CD4-positive, alpha-beta T cell (primary cell): ENCODE measurements around the gene CTSD. TPM values are rescaled to one million over a fixed set of nuclear protein-coding genes. Genes with fewer than 3 reads are reported as not detected.

ENCODE experiments used
- ATAC-seq: fragments of 200-7000 bp; cut with Tn5 transposase; one replicate; pipeline ENCODE4 v1.10.0; 2022; ENCODE audit warnings: mild to moderate bottlenecking; ENCODE audit not compliant: poor library complexity
- CTCF ChIA-PET: fragments of 350-600 bp; sonication (Branson Sonifier 250); formaldehyde crosslinking; loops from one replicate; lab custom pipeline; 2021; ENCODE audit warnings: antibody characterized with exemption, inconsistent platforms; lab: Charles Lee
- POLR2A ChIA-PET: fragments of 350-600 bp; sonication (Branson Sonifier 250); formaldehyde crosslinking; loops from one replicate; lab custom pipeline; 2021; ENCODE audit warnings: antibody characterized with exemption, inconsistent platforms; lab: Charles Lee
- DNase-seq, 14 experiments: peaks; one replicate each; pipeline ENCODE4 v3.0.0-alpha.2; 2013 to 2020; ENCODE audit warnings: mixed read lengths in 2 of 14
- H3K27ac ChIP-seq, 2 donors: one replicate each; pipeline versions ENCODE4 v1.5.1 to v1.7.0; 2013; ENCODE audit warnings: low read length in 2 of 2, low read depth in 1 of 2, mild to moderate bottlenecking in 1 of 2
- H3K27me3 ChIP-seq, 2 experiments: 1 replicate in 1 of 2; 2 replicates in 1 of 2; pipeline versions ENCODE4 v1.6.1 to v1.7.0; 2013; ENCODE audit warnings: low read length in 2 of 2, control low read depth in 1 of 2, mild to moderate bottlenecking in 1 of 2, moderate library complexity in 1 of 2; ENCODE audit not compliant: insufficient read depth in 2 of 2, control insufficient read depth in 1 of 2
- H3K36me3 ChIP-seq: one replicate; pipeline ENCODE4 v1.6.1; 2013; ENCODE audit warnings: low read length, control low read depth; ENCODE audit not compliant: insufficient read depth
- H3K4me1 ChIP-seq: one replicate; pipeline ENCODE4 v1.6.1; 2013; ENCODE audit warnings: low read length, control low read depth; ENCODE audit not compliant: insufficient read depth
- H3K4me3 ChIP-seq: one replicate; pipeline ENCODE4 v1.5.1; 2013; ENCODE audit warnings: mild to moderate bottlenecking, low read length, moderate library complexity
- H3K9me3 ChIP-seq, 2 experiments: 1 replicate in 1 of 2; 2 replicates in 1 of 2; pipeline versions ENCODE4 v1.6.1 to v1.7.0; 2013; ENCODE audit warnings: low read length in 2 of 2, mild to moderate bottlenecking in 2 of 2, control low read depth in 1 of 2, moderate library complexity in 1 of 2; ENCODE audit not compliant: control insufficient read depth in 1 of 2, insufficient read depth in 1 of 2
- H3K27ac Mint-ChIP-seq: one replicate; pipeline ENCODE4 v1.8.0; 2020; ENCODE audit warnings: mixed read lengths
- H3K27me3 Mint-ChIP-seq: one replicate; pipeline ENCODE4 v1.8.0; 2021; ENCODE audit warnings: mixed read lengths
- H3K36me3 Mint-ChIP-seq: one replicate; pipeline ENCODE4 v1.8.0; 2021; ENCODE audit warnings: low read depth, mixed read lengths
- H3K4me1 Mint-ChIP-seq: one replicate; pipeline ENCODE4 v1.8.0; 2021; ENCODE audit warnings: low read depth, mixed read lengths
- H3K4me3 Mint-ChIP-seq: one replicate; pipeline ENCODE4 v1.8.0; 2020; ENCODE audit warnings: mild to moderate bottlenecking, mixed read lengths
- H3K9me3 Mint-ChIP-seq: one replicate; pipeline ENCODE4 v1.8.0; 2020; ENCODE audit warnings: mixed read lengths
- intact Hi-C, 2 experiments: fragments of 100-400 bp; cut with DNase I in 1 of 2; cut with micrococcal nuclease in 1 of 2; formaldehyde crosslinking; loops; one replicate each; pipeline versions ENCODE4 v1.15.1 to v1.9.0; 2023 to 2025; cut with DNase I, micrococcal nuclease
- total RNA-seq, 174 experiments: library from RNA in 2 of 174; stranded (reverse) in 2 of 174; gene quantifications; one replicate each; pipeline ENCODE4 v1.2.3 and lab custom pipeline; 2021 to 2026
- TF ChIP-seq, protein P1 (sequence below): fragments of 200-600 bp; IDR thresholded peaks from one replicate; pipeline ENCODE4 v1.8.0; 2022; ENCODE audit warnings: antibody characterized with exemption, mild to moderate bottlenecking

The CTSD gene
- total RNA-seq, 2 experiments from 2014 or later = 63.3 to 71.3 TPM

DNA sequence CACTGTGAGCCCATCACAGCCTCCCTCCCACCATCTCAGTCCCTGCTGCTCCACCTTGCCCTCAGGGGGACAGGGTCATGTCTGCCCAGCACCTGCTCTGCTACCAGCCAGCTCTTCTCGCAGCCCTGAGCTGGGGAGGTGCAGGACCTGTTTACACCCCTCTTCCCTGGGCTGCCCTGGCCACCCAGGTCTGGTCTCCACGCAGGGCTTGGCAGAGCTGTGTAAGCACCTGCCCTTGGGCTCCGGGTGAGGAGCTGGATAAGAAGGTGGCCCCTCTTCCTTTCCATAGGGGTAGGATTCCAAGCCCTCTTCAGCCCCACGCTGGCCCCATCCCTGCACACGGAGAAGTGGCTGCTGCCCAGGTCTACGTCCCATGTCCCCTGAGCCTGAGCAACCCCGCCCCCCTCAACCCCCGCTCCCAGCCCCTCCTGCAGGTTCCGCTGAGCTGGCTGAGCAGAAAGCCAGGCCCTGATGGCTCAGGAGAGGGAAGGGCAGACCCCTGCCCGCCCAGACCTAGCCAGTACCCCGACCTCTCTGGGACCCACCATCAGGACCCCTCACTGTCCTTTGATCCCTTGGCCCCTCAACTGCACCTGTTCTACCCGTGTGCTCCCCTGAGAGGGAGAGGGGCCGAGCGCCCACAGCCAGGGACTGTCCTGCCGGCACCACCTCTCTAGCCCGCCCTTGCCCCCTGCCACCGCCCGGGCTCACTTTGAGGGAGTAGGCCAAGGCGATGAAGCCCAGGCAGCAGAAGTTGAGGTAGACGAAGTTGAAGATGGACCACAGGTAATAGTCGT is 16.6 kb downstream of the CTSD start:
- Histone ChIP-seq H3K27me3 (peaks cover 13 to 19% of the 10 kb centered on the region in 2 experiments), H3K4me1 (peaks cover 28% of the 10 kb centered on the region), H3K27ac (no peak overlapping the region), H3K4me3 (no peak overlapping the region), H3K36me3 (peaks cover 3% of the 10 kb centered on the region), H3K9me3 (peaks cover 0 to 15% of the 10 kb centered on the region in 2 experiments)
- no peak overlapping the region for H3K27ac Mint-ChIP-seq
- no peak overlapping the region for H3K4me3 Mint-ChIP-seq
- TF ChIP-seq, protein P1, sequence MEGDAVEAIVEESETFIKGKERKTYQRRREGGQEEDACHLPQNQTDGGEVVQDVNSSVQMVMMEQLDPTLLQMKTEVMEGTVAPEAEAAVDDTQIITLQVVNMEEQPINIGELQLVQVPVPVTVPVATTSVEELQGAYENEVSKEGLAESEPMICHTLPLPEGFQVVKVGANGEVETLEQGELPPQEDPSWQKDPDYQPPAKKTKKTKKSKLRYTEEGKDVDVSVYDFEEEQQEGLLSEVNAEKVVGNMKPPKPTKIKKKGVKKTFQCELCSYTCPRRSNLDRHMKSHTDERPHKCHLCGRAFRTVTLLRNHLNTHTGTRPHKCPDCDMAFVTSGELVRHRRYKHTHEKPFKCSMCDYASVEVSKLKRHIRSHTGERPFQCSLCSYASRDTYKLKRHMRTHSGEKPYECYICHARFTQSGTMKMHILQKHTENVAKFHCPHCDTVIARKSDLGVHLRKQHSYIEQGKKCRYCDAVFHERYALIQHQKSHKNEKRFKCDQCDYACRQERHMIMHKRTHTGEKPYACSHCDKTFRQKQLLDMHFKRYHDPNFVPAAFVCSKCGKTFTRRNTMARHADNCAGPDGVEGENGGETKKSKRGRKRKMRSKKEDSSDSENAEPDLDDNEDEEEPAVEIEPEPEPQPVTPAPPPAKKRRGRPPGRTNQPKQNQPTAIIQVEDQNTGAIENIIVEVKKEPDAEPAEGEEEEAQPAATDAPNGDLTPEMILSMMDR = no peak
- no peak for ATAC-seq
- no peaks in the 10 kb centered on the region for H3K9me3 Mint-ChIP-seq
- POLR2A ChIA-PET = interaction anchor here (1.2 kb wide), 1 partner anchor 10 kb away, joined by 3 read pairs; no protein-coding TSS in a partner anchor
- peaks cover 20% of the 10 kb centered on the region for H3K4me1 Mint-ChIP-seq
- CTCF ChIA-PET = no interaction called here
- peaks cover 4% of the 10 kb centered on the region for H3K36me3 Mint-ChIP-seq
- no peak for DNase-seq
- peaks cover 14% of the 10 kb centered on the region for H3K27me3 Mint-ChIP-seq
- intact Hi-C loops = loop anchor here in 1 of 2 experiments (10.0 kb wide), 1 partner anchor 1532 kb away; no protein-coding TSS in a partner anchor

DNA sequence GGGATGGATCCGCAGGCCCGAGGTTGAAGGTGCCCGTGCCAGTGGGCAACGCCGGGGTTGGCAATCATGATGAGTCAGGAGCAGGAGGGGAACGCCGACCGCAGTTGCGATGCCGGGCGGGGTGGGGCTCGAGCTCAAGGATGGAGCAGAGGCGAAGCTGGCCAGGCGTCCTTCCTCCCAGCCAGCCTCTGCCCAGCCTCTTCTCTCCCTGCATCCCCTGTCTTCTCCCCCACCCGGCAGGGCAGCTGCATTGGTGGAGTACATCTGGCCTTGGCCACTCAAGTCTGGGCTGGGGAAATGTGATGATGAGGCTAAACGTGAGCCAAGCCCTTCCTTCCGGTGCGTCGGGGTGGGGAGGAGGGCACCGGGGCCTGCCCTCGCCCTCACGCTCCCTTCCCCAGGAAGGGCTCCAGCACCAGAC is 17.2 kb downstream of the CTSD start:
- ATAC-seq (no peak), DNase-seq (peak in 1 of 14 experiments; percentile 51)
- CTCF ChIA-PET = no interaction called here
- Mint-ChIP-seq H3K4me1 (peaks cover 20% of the 10 kb centered on the region), H3K4me3 (no peak overlapping the region), H3K27ac (no peak overlapping the region), H3K36me3 (no peaks in the 10 kb centered on the region), H3K9me3 (no peaks in the 10 kb centered on the region), H3K27me3 (peaks cover 14% of the 10 kb centered on the region)
- H3K4me1 ChIP-seq = peaks cover 23% of the 10 kb centered on the region
- TF ChIP-seq, protein P1 = no peak
- POLR2A ChIA-PET = interaction anchor here (1.2 kb wide), 1 partner anchor 11 kb away, joined by 3 read pairs; no protein-coding TSS in a partner anchor
- H3K9me3 ChIP-seq = peaks cover 0 to 15% of the 10 kb centered on the region in 2 experiments
- intact Hi-C loops = loop anchor here in 1 of 2 experiments (10.0 kb wide), 1 partner anchor 1532 kb away; no protein-coding TSS in a partner anchor
- H3K36me3 ChIP-seq = no peaks in the 10 kb centered on the region
- H3K27me3 ChIP-seq = peaks cover 13 to 19% of the 10 kb centered on the region in 2 experiments
- no peak overlapping the region for H3K27ac ChIP-seq
- H3K4me3 ChIP-seq = no peak overlapping the region

DNA sequence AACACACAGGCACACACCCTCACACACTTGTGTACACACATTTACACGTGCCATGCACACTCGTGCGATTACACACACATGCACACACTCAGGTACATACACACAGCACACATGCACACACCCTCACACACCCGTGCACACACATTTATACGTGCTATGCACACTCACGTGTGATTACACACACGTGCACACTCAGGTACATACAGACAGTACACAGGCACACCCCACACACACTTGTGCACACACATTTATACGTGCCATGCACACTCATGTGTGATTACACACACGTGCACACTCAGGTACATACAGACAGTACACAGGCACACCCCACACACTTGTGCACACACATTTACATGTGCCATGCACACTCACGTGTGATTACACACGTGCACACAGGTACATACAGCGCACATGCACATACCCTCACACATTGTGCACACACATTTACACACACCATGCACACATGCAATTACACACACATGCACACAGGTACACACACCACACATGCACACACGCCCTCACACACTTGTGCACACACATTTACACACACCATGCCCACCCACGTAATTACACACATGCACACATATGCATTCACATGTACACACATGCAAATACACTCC is 17.9 kb downstream of the CTSD start:
- intact Hi-C loops = loop anchor here in 1 of 2 experiments (10.0 kb wide), 1 partner anchor 1531 kb away; no protein-coding TSS in a partner anchor
- ATAC-seq (no peak), DNase-seq (no peak)
- peaks cover 13 to 15% of the 10 kb centered on the region in 2 experiments for H3K27me3 ChIP-seq
- TF ChIP-seq, protein P1 = no peak
- peaks cover 0 to 10% of the 10 kb centered on the region in 2 experiments for H3K9me3 ChIP-seq
- peaks cover 20% of the 10 kb centered on the region for H3K4me1 Mint-ChIP-seq
- no peak overlapping the region for H3K27ac Mint-ChIP-seq
- H3K27me3 Mint-ChIP-seq = peaks cover 14% of the 10 kb centered on the region
- no peak overlapping the region for H3K4me3 Mint-ChIP-seq
- no peaks in the 10 kb centered on the region for H3K9me3 Mint-ChIP-seq
- H3K27ac ChIP-seq = no peak overlapping the region
- H3K36me3 Mint-ChIP-seq = no peaks in the 10 kb centered on the region
- H3K4me1 ChIP-seq = peaks cover 21% of the 10 kb centered on the region
- H3K36me3 ChIP-seq = no peaks in the 10 kb centered on the region
- H3K4me3 ChIP-seq = no peak overlapping the region
- CTCF ChIA-PET = no interaction called here
- POLR2A ChIA-PET = no interaction called here
